Tibial nerve (tissue), 4 donors: ENCODE measurements around the gene ARHGEF17. TPM values are rescaled to one million over a fixed set of nuclear protein-coding genes. Genes with fewer than 3 reads are reported as not detected.
A peak's percentile ranks its signal among the peaks of the same experiment; 100 is the strongest.

Experiments used
- DNase-seq, 2 donors: peaks; one replicate each; pipeline ENCODE4 v3.0.0-alpha.2; 2019; ENCODE audit warnings: low spot score in 2 of 2
- H3K27ac ChIP-seq, 4 donors: fragments of 200-600 bp; sonication (generic) in 3 of 4; one replicate each; pipeline ENCODE4 v1.5.1; 2017 to 2019; ENCODE audit warnings: mild to moderate bottlenecking in 1 of 4
- H3K27me3 ChIP-seq, 2 donors: fragments of 200-600 bp; sonication (generic) in 1 of 2; one replicate each; pipeline versions ENCODE4 v1.5.1 to v1.6.0; 2017 to 2019
- H3K36me3 ChIP-seq, 3 donors: fragments of 200-600 bp; sonication (generic); one replicate each; pipeline ENCODE4 v1.5.1; 2018 to 2019
- H3K4me1 ChIP-seq, 4 donors: fragments of 200-600 bp; sonication (generic) in 3 of 4; one replicate each; pipeline ENCODE4 v1.5.1; 2017 to 2019
- H3K4me3 ChIP-seq, 4 donors: fragments of 200-600 bp; sonication (generic) in 3 of 4; one replicate each; pipeline ENCODE4 v1.5.1; 2017 to 2019; ENCODE audit warnings: mild to moderate bottlenecking in 1 of 4, moderate library complexity in 1 of 4
- H3K9me3 ChIP-seq, 4 donors: fragments of 200-600 bp; sonication (generic) in 3 of 4; one replicate each; pipeline ENCODE4 v1.5.1; 2017 to 2019
- CTCF ChIP-seq, 5 experiments: fragments of 200-600 bp in 3 of 5; fragments of 450-650 bp in 2 of 5; sonication (generic) in 3 of 5; IDR thresholded peaks; one replicate each; pipeline ENCODE4 v1.5.1; 2016 to 2019; ENCODE audit warnings: antibody characterized with exemption in 5 of 5, mild to moderate bottlenecking in 3 of 5, moderate library complexity in 2 of 5
- EP300 ChIP-seq, 2 donors: sonication (generic); formaldehyde crosslinking; IDR thresholded peaks; one replicate each; pipeline ENCODE4 v1.6.1; 2017; ENCODE audit warnings: antibody characterized with exemption in 2 of 2, mild to moderate bottlenecking in 1 of 2
- POLR2A ChIP-seq, 2 donors: fragments of 450-650 bp; IDR thresholded peaks; one replicate each; pipeline ENCODE4 v1.6.1; 2017; ENCODE audit warnings: antibody characterized with exemption in 2 of 2, mild to moderate bottlenecking in 2 of 2, moderate library complexity in 2 of 2
- WGBS, 2 donors: methylation state at CpG; one replicate each; pipeline ENCODE4 v1.1.5; 2018; 5-methylcytosine and 5-hydroxymethylcytosine counted together
- total RNA-seq, 4 donors: library from RNA; depleted of rRNA; stranded (reverse); fragments of >200 nt; gene quantifications; one replicate each; pipeline ENCODE4 v1.1.0, GENCODE V29; 2016

Gene ARHGEF17
- total RNA-seq, 4 donors from 2014 or later, result 102 to 135 (median 112) TPM

DNA sequence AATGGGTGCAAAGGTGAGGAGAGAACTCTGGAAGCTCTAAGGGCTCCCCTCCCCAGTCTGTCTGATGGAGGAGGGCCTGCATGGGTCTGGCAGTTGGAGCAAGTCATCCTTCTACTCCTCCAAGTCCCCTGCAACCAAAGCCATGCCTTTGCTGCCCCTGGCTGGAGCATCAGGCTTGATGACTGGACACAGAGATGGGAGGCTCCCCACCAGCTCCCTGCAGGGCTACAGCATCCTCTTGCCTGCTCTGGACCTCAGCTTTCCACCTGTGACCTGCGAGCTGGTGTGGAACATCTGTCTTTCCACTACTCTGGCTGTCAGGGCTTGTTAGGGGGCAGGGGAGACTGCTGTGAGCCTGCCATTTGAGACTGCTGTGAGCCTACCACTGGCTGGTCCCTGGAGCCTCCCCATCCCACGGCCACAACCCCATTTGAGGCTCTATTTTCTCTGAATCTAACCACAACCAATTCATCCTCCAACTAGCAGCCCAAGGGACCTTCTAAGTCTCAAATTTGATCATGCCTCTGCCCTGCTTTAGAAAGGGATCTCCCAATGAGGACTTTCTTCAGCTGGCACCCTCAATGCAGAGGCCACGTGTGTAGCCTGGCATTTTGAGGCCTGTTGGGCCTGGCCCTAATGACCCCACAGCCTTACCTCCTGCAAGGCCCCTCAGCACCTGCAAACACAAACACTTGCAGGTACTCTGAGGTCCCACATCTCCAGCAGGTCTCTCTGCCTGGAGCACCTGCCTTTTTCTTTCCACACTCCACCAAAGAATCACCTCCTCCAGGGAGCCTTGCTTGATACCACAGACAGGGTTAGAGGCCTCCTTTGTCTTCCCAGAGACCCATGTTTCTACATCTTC is 26.0 kb upstream of the ARHGEF17 start:
- Histone ChIP-seq H3K4me3 (no peak overlapping the region), H3K27ac (no peak overlapping the region), H3K9me3 (no peaks in the 10 kb centered on the region), H3K36me3 (no peaks in the 10 kb centered on the region), H3K27me3 (no peaks in the 10 kb centered on the region), H3K4me1 (no peaks in the 10 kb centered on the region)
- DNase-seq, result no peak
- WGBS, 2 donors, result 83 to 89% methylated on average over 3 of the region's 3 CpGs
- TF ChIP-seq EP300 (IDR thresholded peaks at IDR 0.05), result no peak
- no peak for TF ChIP-seq POLR2A (IDR thresholded peaks at IDR 0.05)
- no peak for TF ChIP-seq CTCF (IDR thresholded peaks at IDR 0.05)

- Histone ChIP-seq H3K27me3 (no peaks in the 10 kb centered on the region), H3K9me3 (no peaks in the 10 kb centered on the region), H3K4me1 (peaks cover 0 to 10% (median under 1%) of the 10 kb centered on the region in 4 donors), H3K27ac (no peak overlapping the region), H3K36me3 (no peaks in the 10 kb centered on the region), H3K4me3 (no peak overlapping the region)
- no peak for TF ChIP-seq POLR2A (IDR thresholded peaks at IDR 0.05)
- peak in 1 of 2 donors; percentile 12 for TF ChIP-seq EP300 (IDR thresholded peaks at IDR 0.05)
- 74 to 75% methylated on average over 10 of the region's 10 CpGs for WGBS, 2 donors
- DNase-seq, result no peak
Measured at GRCh38 chr11:73283276-73284000, 24.6 kb upstream of the ARHGEF17 start.

DNA sequence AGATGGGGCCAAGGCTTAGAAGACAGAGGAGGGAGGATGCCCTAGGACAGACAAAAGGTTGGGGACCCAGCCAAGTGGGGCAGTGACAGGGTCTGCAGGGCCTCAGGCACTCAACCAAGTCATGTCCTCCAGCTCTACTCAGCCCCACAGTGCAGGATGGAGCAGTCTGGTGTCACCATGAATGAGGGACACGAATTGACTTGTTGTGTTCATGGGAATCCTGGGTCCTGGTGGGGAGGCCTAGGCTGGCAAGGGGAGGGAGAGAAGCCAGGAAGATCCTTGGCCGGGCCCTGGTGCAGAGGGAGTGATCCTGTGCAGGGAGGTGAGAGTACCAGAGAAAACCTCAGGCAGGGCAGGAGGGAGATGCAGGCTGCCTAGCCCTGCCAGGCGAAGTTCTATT is 24.0 kb upstream of the ARHGEF17 start:
- Histone ChIP-seq H3K9me3 (no peaks in the 10 kb centered on the region), H3K36me3 (no peaks in the 10 kb centered on the region), H3K27me3 (no peaks in the 10 kb centered on the region), H3K4me3 (no peak overlapping the region), H3K27ac (no peak overlapping the region), H3K4me1 (peaks cover 0 to 17% (median 5%) of the 10 kb centered on the region in 4 donors)
- WGBS, 2 donors, result 76 to 81% methylated on average over 3 of the region's 3 CpGs
- TF ChIP-seq POLR2A (IDR thresholded peaks at IDR 0.05), result no peak
- TF ChIP-seq EP300 (IDR thresholded peaks at IDR 0.05), result no peak
- TF ChIP-seq CTCF (IDR thresholded peaks at IDR 0.05), result no peak
- no peak for DNase-seq

GRCh38 chr11:73285721-73286120 is 22.4 kb upstream of the ARHGEF17 start:
- Histone ChIP-seq H3K4me1 (peaks cover 0 to 26% (median 8%) of the 10 kb centered on the region in 4 donors), H3K9me3 (no peaks in the 10 kb centered on the region), H3K27me3 (no peaks in the 10 kb centered on the region), H3K36me3 (no peaks in the 10 kb centered on the region), H3K27ac (no peak overlapping the region), H3K4me3 (no peak overlapping the region)
- TF ChIP-seq EP300 (IDR thresholded peaks at IDR 0.05) (no peak), CTCF (IDR thresholded peaks at IDR 0.05) (no peak), POLR2A (IDR thresholded peaks at IDR 0.05) (no peak)
- 60 to 67% methylated on average over 1 of the region's 1 CpG for WGBS, 2 donors
- no peak for DNase-seq

GRCh38 chr11:73286240-73286810 is 21.8 kb upstream of the ARHGEF17 start:
- no peak for DNase-seq
- Histone ChIP-seq H3K36me3 (no peaks in the 10 kb centered on the region), H3K9me3 (no peaks in the 10 kb centered on the region), H3K27ac (no peak overlapping the region), H3K27me3 (no peaks in the 10 kb centered on the region), H3K4me1 (peaks cover 0 to 26% (median 8%) of the 10 kb centered on the region in 4 donors), H3K4me3 (no peak overlapping the region)
- WGBS, 2 donors, result 79 to 92% methylated on average over 9 of the region's 9 CpGs
- TF ChIP-seq EP300 (IDR thresholded peaks at IDR 0.05), result no peak
- no peak for TF ChIP-seq POLR2A (IDR thresholded peaks at IDR 0.05)
- TF ChIP-seq CTCF (IDR thresholded peaks at IDR 0.05), result no peak
